ENCODE results near the gene UPK3BL2.
"Not testable (repeated sequence)": the region's sequence is repeated elsewhere in the genome, so short reads cannot be mapped to it uniquely, and the experiment has no call there.

GRCh38 chr7:102589857-102590256, 46.4 kb upstream of the UPK3BL2 start:
- TF ChIP-seq CTCF (IDR thresholded peaks at IDR 0.05; ENCODE audit: borderline replicate concordance, extremely low read depth, low read length, poor library complexity, severe bottlenecking); EZH2 (IDR thresholded peaks at IDR 0.05; ENCODE audit: borderline replicate concordance, low read depth, low read length, severe bottlenecking): not testable (repeated sequence)
